Measurements from ENCODE around the gene CEMP1. TPM values are rescaled to one million over a fixed set of nuclear protein-coding genes. Genes with fewer than 3 reads are reported as not detected.
A peak's percentile ranks its signal among the peaks of the same experiment; 100 is the strongest.
"Not testable (repeated sequence)": the region's sequence is repeated elsewhere in the genome, so short reads cannot be mapped to it uniquely, and the experiment has no call there.

CEMP1 gene, protein sequence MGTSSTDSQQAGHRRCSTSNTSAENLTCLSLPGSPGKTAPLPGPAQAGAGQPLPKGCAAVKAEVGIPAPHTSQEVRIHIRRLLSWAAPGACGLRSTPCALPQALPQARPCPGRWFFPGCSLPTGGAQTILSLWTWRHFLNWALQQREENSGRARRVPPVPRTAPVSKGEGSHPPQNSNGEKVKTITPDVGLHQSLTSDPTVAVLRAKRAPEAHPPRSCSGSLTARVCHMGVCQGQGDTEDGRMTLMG
- under 1 TPM in 1 of 2 donors, not detected in 1; 0.63 TPM for total RNA-seq

DNA sequence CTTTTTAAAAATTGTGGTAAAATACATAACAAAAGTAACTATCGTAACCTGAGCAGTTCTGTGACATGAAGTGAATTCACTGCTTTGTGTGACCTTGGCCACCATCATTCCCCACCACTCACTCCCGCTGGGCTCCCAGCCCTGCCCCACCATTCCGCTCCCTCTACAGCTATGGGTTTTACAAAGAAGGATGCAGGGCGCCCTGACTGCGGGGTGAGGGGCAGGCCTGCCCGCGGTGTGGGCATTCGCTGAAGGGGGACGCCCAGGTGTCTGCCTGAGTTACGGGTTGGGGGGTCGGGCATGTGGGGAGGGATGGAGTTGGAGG is at the start of gene CEMP1:
CEMP1 (minus strand) TSS at position 38 of the 325 bp plus-strand sequence. CDS start 335 bp downstream, outside the sequence.
- H3K4me1 ChIP-seq (ENCODE audit: control insufficient read depth in 1 of 2, low read depth in 2 of 2): peaks cover 6 to 17% of the 10 kb centered on the region in 2 donors
- DNase-seq (ENCODE audit: low spot score) (no peak), ATAC-seq (ENCODE audit: insufficient number of reproducible peaks, low FRiP score, low read depth) (no peak)
- peaks cover 24% of the 10 kb centered on the region for H3K36me3 ChIP-seq
- H3K4me3 ChIP-seq: peak within 1 kb of the TSS; percentile 83
- H3K27ac ChIP-seq: peak within 1 kb of the TSS; percentile 93 to 99
- no peaks in the 10 kb centered on the region for H3K9me3 ChIP-seq
- H3K27me3 ChIP-seq (replicated peaks; ENCODE audit: insufficient read depth): no peaks in the 10 kb centered on the region
- TF ChIP-seq, protein P1, sequence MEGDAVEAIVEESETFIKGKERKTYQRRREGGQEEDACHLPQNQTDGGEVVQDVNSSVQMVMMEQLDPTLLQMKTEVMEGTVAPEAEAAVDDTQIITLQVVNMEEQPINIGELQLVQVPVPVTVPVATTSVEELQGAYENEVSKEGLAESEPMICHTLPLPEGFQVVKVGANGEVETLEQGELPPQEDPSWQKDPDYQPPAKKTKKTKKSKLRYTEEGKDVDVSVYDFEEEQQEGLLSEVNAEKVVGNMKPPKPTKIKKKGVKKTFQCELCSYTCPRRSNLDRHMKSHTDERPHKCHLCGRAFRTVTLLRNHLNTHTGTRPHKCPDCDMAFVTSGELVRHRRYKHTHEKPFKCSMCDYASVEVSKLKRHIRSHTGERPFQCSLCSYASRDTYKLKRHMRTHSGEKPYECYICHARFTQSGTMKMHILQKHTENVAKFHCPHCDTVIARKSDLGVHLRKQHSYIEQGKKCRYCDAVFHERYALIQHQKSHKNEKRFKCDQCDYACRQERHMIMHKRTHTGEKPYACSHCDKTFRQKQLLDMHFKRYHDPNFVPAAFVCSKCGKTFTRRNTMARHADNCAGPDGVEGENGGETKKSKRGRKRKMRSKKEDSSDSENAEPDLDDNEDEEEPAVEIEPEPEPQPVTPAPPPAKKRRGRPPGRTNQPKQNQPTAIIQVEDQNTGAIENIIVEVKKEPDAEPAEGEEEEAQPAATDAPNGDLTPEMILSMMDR (IDR thresholded peaks at IDR 0.05): no peak

DNA sequence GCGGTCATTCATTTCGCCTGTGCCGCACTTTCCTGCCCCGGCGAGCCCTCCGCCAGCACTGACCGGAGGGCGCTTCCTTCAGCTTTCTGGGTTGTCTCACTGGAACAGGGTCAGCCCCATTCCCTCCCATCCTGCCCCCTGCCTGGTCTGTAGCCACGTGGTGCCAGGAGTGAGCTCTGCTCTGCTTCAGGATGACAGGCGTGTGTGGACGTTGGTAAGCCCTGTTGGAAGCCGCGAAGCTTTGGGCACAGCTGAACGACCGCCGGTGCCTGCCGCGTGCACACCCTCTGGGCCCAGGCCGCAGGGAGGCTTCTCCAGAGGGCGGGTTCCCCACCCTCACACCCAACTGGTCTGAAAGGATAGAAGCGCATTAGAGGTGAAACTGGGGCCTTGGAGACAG is 49.6 kb upstream of the CEMP1 start:
- peaks cover 10% of the 10 kb centered on the region for H3K36me3 ChIP-seq
- not testable (repeated sequence) for H3K27me3 ChIP-seq (replicated peaks; ENCODE audit: insufficient read depth); H3K4me3 ChIP-seq; H3K27ac ChIP-seq; DNase-seq (ENCODE audit: low spot score); H3K4me1 ChIP-seq (ENCODE audit: control insufficient read depth in 1 of 2, low read depth in 2 of 2); H3K9me3 ChIP-seq; ATAC-seq (ENCODE audit: insufficient number of reproducible peaks, low FRiP score, low read depth)

DNA sequence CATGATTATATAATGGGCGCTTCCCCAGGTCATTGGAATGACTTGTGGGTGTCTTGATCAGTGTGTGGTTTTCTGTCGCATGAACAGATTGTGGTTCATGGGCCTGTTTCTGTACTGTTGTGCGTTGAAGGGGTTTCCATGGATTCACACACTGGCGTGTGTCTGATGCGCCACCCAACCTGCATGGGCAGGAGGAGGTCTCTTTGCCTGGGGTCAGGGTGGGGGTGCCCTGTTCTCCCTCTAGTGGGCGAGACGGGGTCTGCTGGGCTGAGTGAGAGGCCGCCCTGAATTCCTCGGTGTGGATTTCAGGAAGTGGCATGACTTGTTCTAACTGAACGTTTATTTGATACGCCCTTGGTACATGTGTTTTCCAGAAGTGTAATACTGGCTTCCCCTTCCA is 48.9 kb upstream of the CEMP1 start:
- H3K36me3 ChIP-seq; H3K4me3 ChIP-seq; ATAC-seq (ENCODE audit: insufficient number of reproducible peaks, low FRiP score, low read depth); DNase-seq (ENCODE audit: low spot score); H3K27ac ChIP-seq; H3K4me1 ChIP-seq (ENCODE audit: control insufficient read depth in 1 of 2, low read depth in 2 of 2); H3K27me3 ChIP-seq (replicated peaks; ENCODE audit: insufficient read depth); H3K9me3 ChIP-seq: not testable (repeated sequence)

DNA sequence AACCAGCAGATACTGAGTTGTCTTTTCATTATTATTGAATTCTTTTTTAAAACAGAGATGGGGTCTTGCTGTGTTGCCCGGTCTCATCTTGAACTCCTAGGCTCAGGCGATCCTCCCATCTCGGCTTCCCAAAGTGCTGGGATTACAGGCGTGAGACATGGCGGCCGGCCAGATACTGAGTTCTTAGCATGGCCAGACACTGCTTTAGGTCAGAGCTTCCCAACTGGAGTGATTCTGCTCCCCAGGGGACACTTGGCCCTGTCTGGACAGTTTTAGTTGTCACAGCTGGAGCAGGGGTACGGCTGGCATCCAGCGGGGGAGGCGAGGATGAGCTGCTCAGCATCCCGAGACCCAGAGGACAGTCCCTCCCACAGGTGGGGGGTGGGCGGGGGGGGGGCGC is 47.7 kb upstream of the CEMP1 start:
- not testable (repeated sequence) for H3K27ac ChIP-seq; H3K27me3 ChIP-seq (replicated peaks; ENCODE audit: insufficient read depth); H3K9me3 ChIP-seq; H3K36me3 ChIP-seq; H3K4me1 ChIP-seq (ENCODE audit: control insufficient read depth in 1 of 2, low read depth in 2 of 2); H3K4me3 ChIP-seq; ATAC-seq (ENCODE audit: insufficient number of reproducible peaks, low FRiP score, low read depth); DNase-seq (ENCODE audit: low spot score)

DNA sequence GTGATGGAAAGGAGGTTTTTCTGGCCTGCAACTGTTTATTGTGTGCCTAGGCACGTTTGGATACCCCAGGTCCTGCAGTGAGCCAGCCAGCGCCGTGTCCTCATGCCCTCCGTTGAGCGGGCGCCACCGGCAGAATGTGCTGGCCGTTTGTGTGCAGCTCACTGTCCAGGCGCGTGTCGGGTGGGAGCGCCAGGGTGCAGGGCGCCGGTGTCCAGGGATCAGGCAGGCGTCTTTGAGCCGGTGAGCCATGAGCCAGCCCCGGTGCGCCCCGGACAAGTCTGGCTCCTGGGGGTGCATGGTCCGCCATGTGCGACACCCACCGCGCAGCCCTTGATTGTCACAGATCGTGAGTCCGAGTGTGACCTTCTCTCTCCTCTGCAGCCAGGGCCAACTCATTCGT is 45.8 kb upstream of the CEMP1 start:
- H3K9me3 ChIP-seq; H3K4me1 ChIP-seq (ENCODE audit: control insufficient read depth in 1 of 2, low read depth in 2 of 2); H3K36me3 ChIP-seq; DNase-seq (ENCODE audit: low spot score); H3K27me3 ChIP-seq (replicated peaks; ENCODE audit: insufficient read depth); ATAC-seq (ENCODE audit: insufficient number of reproducible peaks, low FRiP score, low read depth); H3K27ac ChIP-seq; H3K4me3 ChIP-seq: not testable (repeated sequence)

DNA sequence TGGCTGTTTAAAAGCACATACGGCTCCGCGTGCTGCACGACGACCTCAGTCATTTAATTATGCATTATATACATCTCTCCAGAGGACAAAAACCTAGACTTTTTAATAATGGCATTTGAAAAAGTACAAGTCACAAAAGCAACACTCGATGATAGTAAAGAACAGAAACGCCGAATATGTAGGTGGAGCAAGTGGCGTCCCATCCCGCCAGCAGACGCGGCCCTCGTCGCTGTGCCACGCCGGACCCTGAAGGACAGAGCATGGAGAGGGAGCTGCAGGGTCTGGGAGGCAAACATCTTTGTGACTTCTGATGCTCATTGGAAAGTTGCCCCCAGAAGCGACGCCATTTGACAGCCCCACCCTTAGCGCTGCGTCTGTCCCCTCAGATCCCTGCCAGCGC is 44.6 kb upstream of the CEMP1 start:
- H3K4me1 ChIP-seq (ENCODE audit: control insufficient read depth in 1 of 2, low read depth in 2 of 2); H3K4me3 ChIP-seq; H3K27ac ChIP-seq; ATAC-seq (ENCODE audit: insufficient number of reproducible peaks, low FRiP score, low read depth); H3K9me3 ChIP-seq; DNase-seq (ENCODE audit: low spot score); H3K36me3 ChIP-seq; H3K27me3 ChIP-seq (replicated peaks; ENCODE audit: insufficient read depth): not testable (repeated sequence)

DNA sequence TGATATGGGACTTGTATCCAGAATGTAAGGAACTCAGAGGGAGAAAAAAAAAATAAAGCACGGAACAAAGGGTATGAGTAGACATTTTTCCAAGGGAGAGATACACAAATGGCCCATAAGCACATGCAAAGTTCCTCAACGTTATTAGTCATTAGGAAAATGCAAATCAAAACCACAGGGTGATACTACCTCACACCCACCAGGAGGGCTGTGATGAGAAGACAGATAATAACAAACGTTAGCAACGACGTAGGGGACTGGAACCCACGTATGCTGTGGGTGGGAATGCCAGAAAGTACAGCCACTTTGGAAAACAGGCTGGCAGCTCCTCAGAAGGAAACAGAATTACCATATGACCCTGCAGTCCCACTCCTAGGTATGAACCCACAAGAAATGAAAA is 41.5 kb upstream of the CEMP1 start:
- H3K4me1 ChIP-seq (ENCODE audit: control insufficient read depth in 1 of 2, low read depth in 2 of 2); H3K9me3 ChIP-seq; DNase-seq (ENCODE audit: low spot score); H3K4me3 ChIP-seq; H3K27me3 ChIP-seq (replicated peaks; ENCODE audit: insufficient read depth); H3K36me3 ChIP-seq; ATAC-seq (ENCODE audit: insufficient number of reproducible peaks, low FRiP score, low read depth); H3K27ac ChIP-seq: not testable (repeated sequence)

DNA sequence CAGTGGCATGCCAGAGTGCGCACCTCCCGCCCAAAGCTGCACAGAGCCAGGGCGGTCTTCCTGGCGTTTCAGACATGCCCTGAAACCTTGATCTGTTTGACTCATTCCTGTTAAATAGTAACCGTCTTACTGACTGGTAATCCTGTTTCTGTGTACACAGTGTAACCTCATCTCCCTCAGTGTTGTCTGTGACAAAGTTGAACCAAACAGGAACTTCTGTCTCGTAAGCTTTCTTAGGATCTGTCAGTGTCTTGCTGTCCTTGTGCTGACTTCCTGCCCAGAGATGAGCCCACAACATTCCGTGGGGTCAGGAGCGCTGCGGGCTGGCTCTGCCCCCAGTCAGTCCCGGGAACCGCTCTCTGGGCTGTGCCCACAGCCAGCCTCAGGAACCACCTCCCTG is 37.4 kb upstream of the CEMP1 start:
- not testable (repeated sequence) for H3K9me3 ChIP-seq; H3K27me3 ChIP-seq (replicated peaks; ENCODE audit: insufficient read depth); ATAC-seq (ENCODE audit: insufficient number of reproducible peaks, low FRiP score, low read depth); H3K27ac ChIP-seq; DNase-seq (ENCODE audit: low spot score); H3K36me3 ChIP-seq; H3K4me3 ChIP-seq; H3K4me1 ChIP-seq (ENCODE audit: control insufficient read depth in 1 of 2, low read depth in 2 of 2)

DNA sequence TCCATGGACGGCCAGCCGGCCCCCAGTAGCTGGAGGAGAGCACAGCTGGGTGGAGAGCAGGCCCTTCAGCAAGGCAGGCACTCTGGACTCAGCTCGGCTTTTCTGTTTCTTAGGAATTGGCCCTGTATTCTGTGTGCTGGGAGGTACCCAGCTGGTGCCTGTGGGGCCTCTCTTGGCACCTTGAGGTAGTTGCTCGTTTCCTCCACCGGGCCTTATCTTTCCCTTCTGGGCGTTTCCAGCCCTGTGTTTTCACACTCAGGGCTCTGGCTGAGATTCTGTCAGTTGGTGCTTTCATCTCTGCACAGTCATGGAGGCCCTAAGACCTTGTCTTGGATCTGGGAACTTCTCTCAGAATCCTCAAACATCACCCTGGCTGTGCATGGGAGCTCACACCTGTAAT is 36.3 kb upstream of the CEMP1 start:
- ATAC-seq (ENCODE audit: insufficient number of reproducible peaks, low FRiP score, low read depth); H3K4me3 ChIP-seq; H3K27me3 ChIP-seq (replicated peaks; ENCODE audit: insufficient read depth); H3K36me3 ChIP-seq; H3K4me1 ChIP-seq (ENCODE audit: control insufficient read depth in 1 of 2, low read depth in 2 of 2); H3K27ac ChIP-seq; H3K9me3 ChIP-seq; DNase-seq (ENCODE audit: low spot score): not testable (repeated sequence)

All from thoracic aorta (tissue), 2 donors.